Loucy (cell line): ENCODE measurements around the gene ROBO1.
"Not testable (repeated sequence)": the region's sequence is repeated elsewhere in the genome, so short reads cannot be mapped to it uniquely, and the experiment has no call there.

Source experiments
- H2AFZ ChIP-seq: fragments of 200-600 bp; sonication (generic); 2 replicates; pipeline ENCODE4 v1.6.0; 2016; ENCODE audit warnings: antibody characterized with exemption, mild to moderate bottlenecking, low read length, moderate library complexity
- H3F3A ChIP-seq: fragments of 200-600 bp; 2 replicates; pipeline ENCODE4 v1.6.0; 2016; ENCODE audit warnings: antibody characterized with exemption, low read depth, mild to moderate bottlenecking
- H3K27me3 ChIP-seq: fragments of 200-600 bp; sonication (generic); 2 replicates; pipeline ENCODE4 v1.6.1; 2014; ENCODE audit warnings: low read length, mild to moderate bottlenecking; ENCODE audit not compliant: insufficient read depth, poor library complexity, severe bottlenecking
- H3K36me3 ChIP-seq: fragments of 200-600 bp; sonication (generic); 2 replicates; pipeline ENCODE4 v1.6.1; 2016; ENCODE audit warnings: low read length; ENCODE audit not compliant: insufficient read depth
- H3K4me1 ChIP-seq: fragments of 200-600 bp; sonication (generic); 2 replicates; pipeline ENCODE4 v1.5.1; 2014; ENCODE audit warnings: low read length, mild to moderate bottlenecking; ENCODE audit not compliant: insufficient read depth, poor library complexity, severe bottlenecking
- H3K4me2 ChIP-seq: fragments of 200-600 bp; sonication (generic); 2 replicates; pipeline ENCODE4 v1.6.0; 2014; ENCODE audit warnings: antibody characterized with exemption, low read length, low read depth, mild to moderate bottlenecking; ENCODE audit not compliant: poor library complexity, severe bottlenecking
- H3K4me3 ChIP-seq: fragments of 200-600 bp; sonication (generic); 2 replicates; pipeline ENCODE4 v1.5.1; 2014; ENCODE audit warnings: low read length, mild to moderate bottlenecking, mixed read lengths; ENCODE audit not compliant: poor library complexity, severe bottlenecking
- H3K79me2 ChIP-seq: fragments of 200-600 bp; sonication (generic); 2 replicates; pipeline ENCODE4 v1.6.1; 2014; ENCODE audit warnings: low read length; ENCODE audit not compliant: insufficient read depth
- H3K9ac ChIP-seq: fragments of 200-600 bp; sonication (generic); 2 replicates; pipeline ENCODE4 v1.6.0; 2014; ENCODE audit warnings: mild to moderate bottlenecking, low read depth, low read length, moderate library complexity; ENCODE audit not compliant: poor library complexity, severe bottlenecking
- H3K9me2 ChIP-seq: fragments of 200-600 bp; sonication (generic); replicated peaks from 2 replicates; pipeline ENCODE4 v1.6.1; 2016; ENCODE audit warnings: low read depth, low read length, mixed read lengths
- H3K9me3 ChIP-seq: fragments of 200-600 bp; sonication (generic); 2 replicates; pipeline ENCODE4 v1.6.1; 2014; ENCODE audit warnings: mild to moderate bottlenecking, antibody characterized with exemption, low read length, low read depth; ENCODE audit not compliant: insufficient read depth
- H4K20me1 ChIP-seq: fragments of 200-600 bp; sonication (generic); 2 replicates; pipeline ENCODE4 v1.6.0; 2014; ENCODE audit warnings: antibody characterized with exemption, low read length, mild to moderate bottlenecking; ENCODE audit not compliant: insufficient read depth, poor library complexity, severe bottlenecking
- EZH2phosphoT487 ChIP-seq: fragments of 200-600 bp; IDR thresholded peaks from 2 replicates; pipeline ENCODE4 v1.6.1; 2018; ENCODE audit warnings: antibody characterized with exemption, mild to moderate bottlenecking, moderate library complexity, borderline replicate concordance
- TF ChIP-seq, protein P1 (sequence below): fragments of 200-600 bp; sonication (generic); conservative IDR thresholded peaks from 2 replicates; pipeline ENCODE4 v1.5.1; 2014; ENCODE audit warnings: mild to moderate bottlenecking, antibody characterized with exemption, low read length

Gene ROBO1

GRCh38 chr3:78725703-78726246, 1042.0 kb downstream of the ROBO1 start:
- Histone ChIP-seq H3K4me1 (no peaks in the 10 kb centered on the region), H4K20me1 (no peaks in the 10 kb centered on the region), H3K79me2 (no peaks in the 10 kb centered on the region), H3K9ac (no peak overlapping the region), H3K4me3 (no peak overlapping the region), H3K36me3 (no peaks in the 10 kb centered on the region), H3K27me3 (no peaks in the 10 kb centered on the region), H3K4me2 (no peak overlapping the region), H3K9me2 (no peaks in the 10 kb centered on the region), H2AFZ (no peak overlapping the region), H3K9me3 (no peaks in the 10 kb centered on the region), H3F3A (no peaks in the 10 kb centered on the region)
- TF ChIP-seq EZH2phosphoT487: no peak

GRCh38 chr3:78724859-78725258, 1042.9 kb downstream of the ROBO1 start:
- no peaks in the 10 kb centered on the region for H3K36me3 ChIP-seq
- no peaks in the 10 kb centered on the region for H3K9me2 ChIP-seq
- TF ChIP-seq, protein P1, sequence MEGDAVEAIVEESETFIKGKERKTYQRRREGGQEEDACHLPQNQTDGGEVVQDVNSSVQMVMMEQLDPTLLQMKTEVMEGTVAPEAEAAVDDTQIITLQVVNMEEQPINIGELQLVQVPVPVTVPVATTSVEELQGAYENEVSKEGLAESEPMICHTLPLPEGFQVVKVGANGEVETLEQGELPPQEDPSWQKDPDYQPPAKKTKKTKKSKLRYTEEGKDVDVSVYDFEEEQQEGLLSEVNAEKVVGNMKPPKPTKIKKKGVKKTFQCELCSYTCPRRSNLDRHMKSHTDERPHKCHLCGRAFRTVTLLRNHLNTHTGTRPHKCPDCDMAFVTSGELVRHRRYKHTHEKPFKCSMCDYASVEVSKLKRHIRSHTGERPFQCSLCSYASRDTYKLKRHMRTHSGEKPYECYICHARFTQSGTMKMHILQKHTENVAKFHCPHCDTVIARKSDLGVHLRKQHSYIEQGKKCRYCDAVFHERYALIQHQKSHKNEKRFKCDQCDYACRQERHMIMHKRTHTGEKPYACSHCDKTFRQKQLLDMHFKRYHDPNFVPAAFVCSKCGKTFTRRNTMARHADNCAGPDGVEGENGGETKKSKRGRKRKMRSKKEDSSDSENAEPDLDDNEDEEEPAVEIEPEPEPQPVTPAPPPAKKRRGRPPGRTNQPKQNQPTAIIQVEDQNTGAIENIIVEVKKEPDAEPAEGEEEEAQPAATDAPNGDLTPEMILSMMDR: no peak
- TF ChIP-seq EZH2phosphoT487: no peak
- H3K79me2 ChIP-seq: no peaks in the 10 kb centered on the region
- no peaks in the 10 kb centered on the region for H3K9me3 ChIP-seq
- no peak overlapping the region for H3K9ac ChIP-seq
- H3K27me3 ChIP-seq: no peaks in the 10 kb centered on the region
- H2AFZ ChIP-seq: no peak overlapping the region
- no peak overlapping the region for H3K4me2 ChIP-seq
- no peaks in the 10 kb centered on the region for H3K4me1 ChIP-seq
- H4K20me1 ChIP-seq: no peaks in the 10 kb centered on the region
- H3F3A ChIP-seq: no peaks in the 10 kb centered on the region
- H3K4me3 ChIP-seq: no peak overlapping the region

DNA sequence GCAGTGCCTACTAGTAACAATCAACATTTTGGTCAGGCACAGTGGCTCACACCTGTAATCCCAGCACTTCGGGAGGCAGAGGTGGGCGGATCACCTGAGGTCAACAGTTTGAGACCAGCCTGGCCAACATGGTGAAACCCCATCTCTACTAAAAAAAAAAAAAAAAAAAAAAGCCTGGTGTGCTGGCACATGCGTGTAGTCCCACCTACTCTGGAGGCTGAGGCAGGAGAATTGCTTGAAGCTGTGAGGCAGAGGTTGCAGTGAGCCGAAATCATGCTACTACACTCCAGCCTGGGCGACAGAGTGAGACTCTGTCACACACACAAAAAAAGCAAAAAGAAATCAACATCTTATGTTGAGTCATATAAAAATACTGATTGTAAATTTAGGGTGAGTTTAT, 1043.4 kb downstream of the ROBO1 start:
- H3K79me2 ChIP-seq, H3K4me2 ChIP-seq, H2AFZ ChIP-seq, H3K9ac ChIP-seq, H3K4me3 ChIP-seq, H4K20me1 ChIP-seq, H3K4me1 ChIP-seq, H3F3A ChIP-seq, H3K36me3 ChIP-seq, H3K27me3 ChIP-seq, H3K9me2 ChIP-seq, H3K9me3 ChIP-seq: not testable (repeated sequence)

DNA sequence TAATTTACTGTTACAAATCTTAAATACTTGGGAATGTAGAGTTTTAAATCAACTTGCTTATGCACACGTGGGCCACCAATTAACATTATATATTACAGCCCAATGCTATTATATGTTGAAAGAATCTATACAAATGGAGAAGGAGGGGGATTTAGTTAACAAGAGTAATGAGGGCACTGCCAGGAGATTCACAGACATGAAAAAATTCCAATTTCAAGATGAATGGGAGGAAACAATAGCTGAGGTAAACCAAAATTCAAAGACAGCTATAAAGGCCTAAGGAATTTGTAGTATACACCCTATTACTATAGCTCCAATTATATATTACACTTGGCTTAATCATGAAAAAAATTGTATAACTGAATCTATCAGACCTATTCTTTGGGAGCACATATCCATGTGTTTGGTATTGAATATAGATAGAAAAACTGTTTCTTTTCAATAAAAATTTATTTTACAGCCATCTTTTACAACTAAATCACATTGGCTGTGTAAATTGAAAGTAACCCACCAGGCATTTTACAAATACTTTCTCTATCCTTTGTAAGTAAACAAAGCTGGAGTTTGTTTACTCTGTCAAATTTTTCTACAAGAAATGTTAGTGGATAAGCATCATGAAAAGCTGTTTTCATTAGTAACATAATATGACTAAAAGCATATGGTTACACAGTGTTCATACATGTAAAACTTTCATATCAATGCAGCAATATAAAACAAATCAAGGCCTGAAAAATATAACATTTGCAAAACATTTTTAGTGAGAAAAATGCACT, 1045.8 kb downstream of the ROBO1 start:
- Histone ChIP-seq H3F3A (no peaks in the 10 kb centered on the region), H3K36me3 (no peaks in the 10 kb centered on the region), H3K9me2 (no peaks in the 10 kb centered on the region), H2AFZ (no peak overlapping the region), H4K20me1 (no peaks in the 10 kb centered on the region), H3K9ac (no peak overlapping the region), H3K4me2 (no peak overlapping the region), H3K79me2 (no peaks in the 10 kb centered on the region), H3K4me1 (no peaks in the 10 kb centered on the region), H3K27me3 (no peaks in the 10 kb centered on the region), H3K9me3 (no peaks in the 10 kb centered on the region), H3K4me3 (no peak overlapping the region)
- TF ChIP-seq, protein P1: no peak
- TF ChIP-seq EZH2phosphoT487: no peak
